A673 (cell line): ENCODE data around the gene PIGT. TPM values are rescaled to one million over a fixed set of nuclear protein-coding genes. Genes with fewer than 3 reads are reported as not detected.
A peak's percentile ranks its signal among the peaks of the same experiment; 100 is the strongest.

Experiments used
- BruUV-seq: library from RNA; stranded (reverse); fragments of 400-500 nt; replicated peaks from 2 replicates; lab custom pipeline; 2021; lab: Mats Ljungman, UMichigan
- CTCF ChIA-PET: fragments of 300-600 bp; sonication (Branson Sonifier 250); formaldehyde crosslinking; loops from one replicate; lab custom pipeline; 2022; ENCODE audit warnings: antibody characterized with exemption; lab: Charles Lee
- POLR2A ChIA-PET: fragments of 300-600 bp; sonication (Branson Sonifier 250); formaldehyde crosslinking; loops from one replicate; lab custom pipeline; 2022; ENCODE audit warnings: antibody characterized with exemption; ENCODE audit not compliant: low non-redundant PET; lab: Charles Lee
- DNase-seq: peaks from one replicate; pipeline ENCODE4 v3.0.0-alpha.2; 2015; ENCODE audit warnings: low spot score
- H3K27ac ChIP-seq: fragments of 200-600 bp; sonication (generic); 2 replicates; pipeline ENCODE4 v1.5.1; 2016; ENCODE audit warnings: mixed run types, low read depth, mild to moderate bottlenecking, mixed read lengths, antibody characterized with exemption, low read length; ENCODE audit not compliant: poor library complexity, severe bottlenecking
- H3K27me3 ChIP-seq: fragments of 200-600 bp; sonication (generic); replicated peaks from 2 replicates; pipeline ENCODE4 v1.6.1; 2017; ENCODE audit warnings: mixed run types, low read depth, mild to moderate bottlenecking, mixed read lengths, antibody characterized with exemption, low read length; ENCODE audit not compliant: insufficient read depth, poor library complexity
- H3K36me3 ChIP-seq: fragments of 200-600 bp; sonication (generic); 2 replicates; pipeline ENCODE4 v1.6.1; 2016; ENCODE audit warnings: mixed run types, mild to moderate bottlenecking, mixed read lengths, antibody characterized with exemption, low read length; ENCODE audit not compliant: insufficient read depth, poor library complexity, severe bottlenecking
- H3K4me1 ChIP-seq: fragments of 200-600 bp; sonication (generic); 2 replicates; pipeline ENCODE4 v1.6.1; 2017; ENCODE audit warnings: mixed run types, mild to moderate bottlenecking, mixed read lengths, antibody characterized with exemption, low read length; ENCODE audit not compliant: insufficient read depth, poor library complexity, severe bottlenecking
- H3K4me3 ChIP-seq: fragments of 200-600 bp; sonication (generic); 2 replicates; pipeline ENCODE4 v1.5.1; 2016; ENCODE audit warnings: low read depth, mixed run types, mild to moderate bottlenecking, mixed read lengths, low read length; ENCODE audit not compliant: poor library complexity, severe bottlenecking
- H3K9me3 ChIP-seq: fragments of 200-600 bp; sonication (generic); 2 replicates; pipeline ENCODE4 v1.6.1; 2016; ENCODE audit warnings: mixed run types, low read depth, mild to moderate bottlenecking, mixed read lengths, antibody characterized with exemption, low read length; ENCODE audit not compliant: poor library complexity, severe bottlenecking
- CTCF ChIP-seq: fragments of 300-800, 200-600 bp; sonication (generic); conservative IDR thresholded peaks from 2 replicates; pipeline ENCODE4 v1.5.1; 2017; ENCODE audit warnings: low read depth, mild to moderate bottlenecking, antibody characterized with exemption, low read length, moderate library complexity, mixed read lengths
- EZH2 ChIP-seq: fragments of 200-600 bp; sonication (generic); IDR thresholded peaks from 2 replicates; pipeline ENCODE4 v1.6.1; 2017; ENCODE audit warnings: borderline replicate concordance, low read depth, mild to moderate bottlenecking, mixed read lengths, antibody characterized with exemption, low read length; ENCODE audit not compliant: poor library complexity, severe bottlenecking
- intact Hi-C: fragments of 100-400 bp; cut with micrococcal nuclease; formaldehyde crosslinking; loops from one replicate; pipeline ENCODE4 v1.10.0; 2022; ENCODE audit not compliant: unreplicated experiment
- total RNA-seq: library from RNA; stranded (reverse); gene quantifications from 2 replicates; pipeline ENCODE4 v1.2.3, GENCODE V29; 2021

PIGT gene
- total RNA-seq, 1 experiment from 2014 or later = 97.2 TPM

- Histone ChIP-seq H3K9me3 (peaks cover 10% of the 10 kb centered on the region), H3K36me3 (peaks cover 4% of the 10 kb centered on the region), H3K27me3 (no peaks in the 10 kb centered on the region), H3K4me1 (peaks cover 9% of the 10 kb centered on the region), H3K4me3 (no peak overlapping the region), H3K27ac (no peak overlapping the region)
- ChIA-PET POLR2A (no interaction called here), CTCF (interaction anchor here (0.5 kb wide), 1 partner anchor 31 kb away, joined by 3 read pairs; no protein-coding TSS in a partner anchor)
- intact Hi-C loops = no loop called here
- TF ChIP-seq EZH2 (no peak), CTCF (no peak)
- DNase-seq = no peak
- TSS peak; percentile 54 for BruUV-seq
These were observed 11.5 kb upstream of the PIGT start for GRCh38 chr20:45404438-45404837.

GRCh38 chr20:45405571-45406259 lies 10.2 kb upstream of the PIGT start:
- CTCF ChIA-PET = no interaction called here
- intact Hi-C loops = no loop called here

More at GRCh38 chr20:45405571-45406259, 10.2 kb upstream of the PIGT start:
- no TSS peak for BruUV-seq
- Histone ChIP-seq H3K36me3 (peaks cover 17% of the 10 kb centered on the region), H3K27me3 (no peaks in the 10 kb centered on the region), H3K4me3 (peak overlapping the region; percentile 76), H3K9me3 (peaks cover 5% of the 10 kb centered on the region), H3K27ac (peak overlapping the region; percentile 83), H3K4me1 (peaks cover 9% of the 10 kb centered on the region)
- TF ChIP-seq CTCF = no peak
- TF ChIP-seq EZH2 = no peak
- no peak for DNase-seq
- POLR2A ChIA-PET = interaction anchor here (0.5 kb wide), 1 partner anchor 51 kb away, joined by 6 read pairs; no protein-coding TSS in a partner anchor
